ENCODE data around the gene IQCN.
"Not testable (repeated sequence)": the region's sequence is repeated elsewhere in the genome, so short reads cannot be mapped to it uniquely, and the experiment has no call there.

Gene IQCN

GRCh38 chr19:18209912-18210311, 64.3 kb downstream of the IQCN start:
- H3K36me3 ChIP-seq (ENCODE audit: control insufficient read depth in 2 of 2, insufficient read depth in 1 of 2, low read length in 2 of 2); POLR2A ChIA-PET; H3K9me3 ChIP-seq (ENCODE audit: control insufficient read depth, insufficient read depth, low read depth, low read length); H3K27ac ChIP-seq (ENCODE audit: extremely low read depth, low read depth, low read length); H3K4me3 ChIP-seq (ENCODE audit: low read depth, low read length); H3K4me1 ChIP-seq (ENCODE audit: control insufficient read depth, insufficient read depth, low read length): not testable (repeated sequence)
- peak; percentile 95 for TF ChIP-seq ZNF121 (tag by site-specific recombination; IDR thresholded peaks at IDR 0.05)
- CTCF ChIA-PET = interaction anchor here (1.0 to 8.5 kb wide), 4 partner anchors 18 to 146 kb away, joined by 3 to 121 read pairs (median 4); a partner anchor contains a TSS

GRCh38 chr19:18208098-18208951, 65.9 kb downstream of the IQCN start:
- Histone ChIP-seq H3K27ac (ENCODE audit: extremely low read depth, low read depth, low read length) (no peak overlapping the region), H3K4me3 (ENCODE audit: low read depth, low read length) (no peak overlapping the region), H3K9me3 (ENCODE audit: control insufficient read depth, insufficient read depth, low read depth, low read length) (no peaks in the 10 kb centered on the region), H3K36me3 (ENCODE audit: control insufficient read depth in 2 of 2, insufficient read depth in 1 of 2, low read length in 2 of 2) (no peaks in the 10 kb centered on the region), H3K4me1 (ENCODE audit: control insufficient read depth, insufficient read depth, low read length) (peaks cover 8% of the 10 kb centered on the region)
- ChIA-PET CTCF (interaction anchor here (0.5 to 8.5 kb wide), 17 partner anchors 8 to 213 kb away, joined by 3 to 121 read pairs (median 4); partner anchors contain the start of genes ARRDC2 and JUND), POLR2A (interaction anchor here (0.6 kb wide), 1 partner anchor 16 kb away, joined by 3 read pairs; no protein-coding TSS in a partner anchor)
- TF ChIP-seq ZNF184 (tag by site-specific recombination; IDR thresholded peaks at IDR 0.05) = no peak
- no peak for TF ChIP-seq ZNF449 (tag by site-specific recombination; IDR thresholded peaks at IDR 0.05)
- no peak for TF ChIP-seq ZNF174 (tag by site-specific recombination; IDR thresholded peaks at IDR 0.05)
- TF ChIP-seq ZNF621 (tag by site-specific recombination; IDR thresholded peaks at IDR 0.05) = no peak
- TF ChIP-seq ZNF335 (tag by site-specific recombination; conservative IDR thresholded peaks at IDR 0.05) = peak; percentile 89
- no peak for TF ChIP-seq SCRT1 (tag by site-specific recombination; IDR thresholded peaks at IDR 0.05; ENCODE audit: borderline replicate concordance)
- TF ChIP-seq ZNF747 (tag by site-specific recombination; IDR thresholded peaks at IDR 0.05) = no peak
- no peak for TF ChIP-seq ZNF561 (tag by site-specific recombination; IDR thresholded peaks at IDR 0.05; ENCODE audit: borderline replicate concordance)
- no peak for TF ChIP-seq ZBTB6 (tag by site-specific recombination; IDR thresholded peaks at IDR 0.05)
- no peak for TF ChIP-seq ZNF211 (tag by site-specific recombination; IDR thresholded peaks at IDR 0.05; ENCODE audit: low read depth)
- TF ChIP-seq ZBTB8A (tag by site-specific recombination; IDR thresholded peaks at IDR 0.05) = 0 out of 2 replicates have a peak, but pooled peaks have one; percentile 18
- peak; percentile 64 for TF ChIP-seq SP2 (tag by site-specific recombination; IDR thresholded peaks at IDR 0.05)
- no peak for TF ChIP-seq ZNF660 (tag by site-specific recombination; IDR thresholded peaks at IDR 0.05)
- no peak for TF ChIP-seq ZNF2 (tag by site-specific recombination; IDR thresholded peaks at IDR 0.05)
- TF ChIP-seq ELK4 (IDR thresholded peaks at IDR 0.05; ENCODE audit: borderline replicate concordance, low read depth, low read length) = no peak
- no peak for TF ChIP-seq ZNF350 (tag by site-specific recombination; IDR thresholded peaks at IDR 0.05)
- TF ChIP-seq PATZ1 (tag by site-specific recombination; IDR thresholded peaks at IDR 0.05) = peak; percentile 46; the same call in 1 of the 2 replicates
- TF ChIP-seq ZNF692 (tag by site-specific recombination; IDR thresholded peaks at IDR 0.05) = no peak
- no peak for TF ChIP-seq YY1 (tag by site-specific recombination; IDR thresholded peaks at IDR 0.05)
- TF ChIP-seq ZNF623 (tag by site-specific recombination; IDR thresholded peaks at IDR 0.05) = no peak
- peak; percentile 58; the same call in 1 of the 2 replicates for TF ChIP-seq ZNF600 (tag by site-specific recombination; IDR thresholded peaks at IDR 0.05)
- no peak for TF ChIP-seq ZFP37 (tag by site-specific recombination; IDR thresholded peaks at IDR 0.05)
